ENCODE results near the gene LEPROT.

LEPROT gene

DNA sequence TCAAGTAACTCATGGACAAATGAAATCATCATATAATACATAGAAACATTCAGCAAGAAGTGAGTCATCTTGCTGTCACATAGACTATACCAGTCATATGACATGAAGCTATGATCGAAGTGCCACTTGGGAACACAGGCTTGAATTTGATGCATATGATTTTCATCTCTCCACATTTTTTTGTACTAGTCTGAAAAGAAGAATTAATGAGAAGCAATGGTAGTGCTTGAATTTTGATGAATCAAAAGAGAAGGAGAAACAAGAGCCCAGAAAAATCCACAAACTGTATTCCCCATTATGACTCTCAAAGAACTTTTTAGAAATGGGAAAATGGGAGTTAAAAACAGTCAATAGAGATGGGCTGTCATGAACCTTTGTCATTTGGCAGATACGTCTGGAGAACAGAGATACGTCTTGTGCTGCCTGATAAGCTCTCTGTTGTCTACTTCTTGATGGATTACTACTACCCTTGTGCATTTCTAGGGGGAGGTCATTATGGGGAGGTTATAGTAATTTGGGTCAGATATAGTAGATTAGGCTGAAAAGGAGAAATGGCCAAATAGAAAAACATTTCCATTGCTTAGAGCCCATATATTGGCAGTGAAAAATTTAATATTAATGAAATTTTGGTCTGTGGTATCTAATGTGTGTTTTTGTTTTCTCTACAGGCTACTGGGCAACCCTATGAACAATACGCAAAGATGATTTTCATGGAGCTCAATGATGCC is 8.0 kb upstream of the LEPROT start:
- no peak overlapping the region for H3K4me3 ChIP-seq (ENCODE audit: insufficient read depth in 1 of 2, low read depth in 1 of 2, low read length in 2 of 2)
- H3K14ac ChIP-seq (ENCODE audit: low read length in 2 of 2), result no peak overlapping the region
- H4K91ac ChIP-seq (ENCODE audit: low read length), result no peak overlapping the region
- H2BK12ac ChIP-seq (ENCODE audit: low read length in 2 of 2), result no peak overlapping the region
- H2BK15ac ChIP-seq (ENCODE audit: low read depth, poor library complexity, severe bottlenecking), result no peak overlapping the region
- no peak overlapping the region for H3K4me2 ChIP-seq (ENCODE audit: low read length, poor library complexity, severe bottlenecking)
- H2AK5ac ChIP-seq (ENCODE audit: low read length, severe bottlenecking), result peak overlapping the region; percentile 31
- H4K8ac ChIP-seq (ENCODE audit: low read length), result no peak overlapping the region
- H2BK120ac ChIP-seq (ENCODE audit: low read depth, low read length), result no peak overlapping the region
- no peaks in the 10 kb centered on the region for H3K27me3 ChIP-seq (ENCODE audit: control insufficient read depth in 1 of 2, insufficient read depth in 1 of 2, low read length in 2 of 2)
- H2AFZ ChIP-seq (ENCODE audit: low read depth, low read length), result no peak overlapping the region
- no peak overlapping the region for H2BK5ac ChIP-seq (ENCODE audit: low read depth, low read length, poor library complexity, severe bottlenecking)
- H3K4me1 ChIP-seq (ENCODE audit: control insufficient read depth, insufficient read depth, low read depth, low read length), result peaks cover 4% of the 10 kb centered on the region
- no peaks in the 10 kb centered on the region for H3K79me1 ChIP-seq (replicated peaks; ENCODE audit: low read length, poor library complexity, severe bottlenecking)
- H3K18ac ChIP-seq (ENCODE audit: low read depth in 1 of 2, low read length in 2 of 2), result no peak overlapping the region
- DNase-seq, result no peak
- H3K9me3 ChIP-seq (ENCODE audit: control insufficient read depth, low read length), result no peaks in the 10 kb centered on the region
- H3K4ac ChIP-seq (ENCODE audit: low read depth in 1 of 2, low read length in 2 of 2), result no peak overlapping the region
- H3K27ac ChIP-seq (ENCODE audit: low read length, poor library complexity, severe bottlenecking), result peak overlapping the region; percentile 78
- 82% methylated on average over 4 of the region's 4 CpGs for WGBS
- no peak overlapping the region for H3K9ac ChIP-seq (ENCODE audit: low read length)
- no peaks in the 10 kb centered on the region for H3K36me3 ChIP-seq (ENCODE audit: control insufficient read depth in 1 of 2, insufficient read depth in 2 of 2, low read depth in 1 of 2, low read length in 2 of 2)
- H3K23ac ChIP-seq (ENCODE audit: low read length in 2 of 2), result no peak overlapping the region

DNA sequence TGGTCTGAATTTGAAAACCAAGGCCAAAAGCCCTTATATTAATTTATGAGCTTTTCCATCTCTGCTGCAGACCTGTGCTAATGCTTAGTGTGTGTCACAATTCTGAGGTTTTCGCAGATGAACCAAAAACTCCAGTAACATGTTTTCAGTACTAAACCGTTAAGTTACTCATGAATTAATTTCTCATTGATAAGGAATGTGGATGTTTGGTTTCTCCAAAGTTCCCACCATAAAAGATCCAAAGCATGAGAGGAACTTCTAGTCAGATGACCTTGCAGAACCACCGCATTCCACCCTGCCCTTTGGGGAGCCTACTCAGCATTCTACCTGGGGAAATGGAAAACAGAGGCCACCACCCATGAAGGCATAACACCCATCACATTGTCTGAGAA is 7.5 kb upstream of the LEPROT start:
- no peaks in the 10 kb centered on the region for H3K79me1 ChIP-seq (replicated peaks; ENCODE audit: low read length, poor library complexity, severe bottlenecking)
- H2BK120ac ChIP-seq (ENCODE audit: low read depth, low read length), result no peak overlapping the region
- peaks cover 4% of the 10 kb centered on the region for H3K4me1 ChIP-seq (ENCODE audit: control insufficient read depth, insufficient read depth, low read depth, low read length)
- H3K9me3 ChIP-seq (ENCODE audit: control insufficient read depth, low read length), result no peaks in the 10 kb centered on the region
- peak; percentile 21 for DNase-seq
- no peaks in the 10 kb centered on the region for H3K36me3 ChIP-seq (ENCODE audit: control insufficient read depth in 1 of 2, insufficient read depth in 2 of 2, low read depth in 1 of 2, low read length in 2 of 2)
- H3K18ac ChIP-seq (ENCODE audit: low read depth in 1 of 2, low read length in 2 of 2), result no peak overlapping the region
- no peak overlapping the region for H2BK15ac ChIP-seq (ENCODE audit: low read depth, poor library complexity, severe bottlenecking)
- H3K4me3 ChIP-seq (ENCODE audit: insufficient read depth in 1 of 2, low read depth in 1 of 2, low read length in 2 of 2), result no peak overlapping the region
- peak overlapping the region; percentile 78 for H3K27ac ChIP-seq (ENCODE audit: low read length, poor library complexity, severe bottlenecking)
- H3K14ac ChIP-seq (ENCODE audit: low read length in 2 of 2), result no peak overlapping the region
- H3K4ac ChIP-seq (ENCODE audit: low read depth in 1 of 2, low read length in 2 of 2), result no peak overlapping the region
- H3K4me2 ChIP-seq (ENCODE audit: low read length, poor library complexity, severe bottlenecking), result no peak overlapping the region
- 43% methylated on average over 2 of the region's 3 CpGs for WGBS
- H4K91ac ChIP-seq (ENCODE audit: low read length), result no peak overlapping the region
- H3K27me3 ChIP-seq (ENCODE audit: control insufficient read depth in 1 of 2, insufficient read depth in 1 of 2, low read length in 2 of 2), result no peaks in the 10 kb centered on the region
- no peak overlapping the region for H3K9ac ChIP-seq (ENCODE audit: low read length)
- no peak overlapping the region for H2AFZ ChIP-seq (ENCODE audit: low read depth, low read length)
- no peak overlapping the region for H2AK5ac ChIP-seq (ENCODE audit: low read length, severe bottlenecking)
- H3K23ac ChIP-seq (ENCODE audit: low read length in 2 of 2), result no peak overlapping the region
- H2BK12ac ChIP-seq (ENCODE audit: low read length in 2 of 2), result no peak overlapping the region
- no peak overlapping the region for H2BK5ac ChIP-seq (ENCODE audit: low read depth, low read length, poor library complexity, severe bottlenecking)
- no peak overlapping the region for H4K8ac ChIP-seq (ENCODE audit: low read length)

DNA sequence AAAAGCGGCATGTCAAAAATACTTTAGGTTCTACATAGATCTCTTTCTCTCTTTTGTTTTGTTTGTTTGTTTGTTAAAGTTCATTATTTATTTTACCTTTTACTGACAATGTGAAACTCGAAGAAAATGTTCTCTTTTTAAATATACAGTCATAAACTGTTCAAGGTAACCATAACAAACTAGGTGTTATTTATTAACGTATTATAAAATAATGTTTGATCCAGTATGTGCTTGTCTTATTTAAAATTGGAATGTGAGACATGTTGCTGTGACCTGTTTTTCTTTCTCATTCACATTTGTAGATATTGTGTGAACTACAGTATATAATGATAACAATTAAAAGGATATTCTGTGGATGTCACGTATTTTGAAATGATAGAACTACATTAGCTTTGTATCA is 5.9 kb upstream of the LEPROT start:
- Histone ChIP-seq H3K23ac (ENCODE audit: low read length in 2 of 2) (no peak overlapping the region), H3K9me3 (ENCODE audit: control insufficient read depth, low read length) (no peaks in the 10 kb centered on the region), H3K4me2 (ENCODE audit: low read length, poor library complexity, severe bottlenecking) (no peak overlapping the region), H4K91ac (ENCODE audit: low read length) (no peak overlapping the region), H3K4me3 (ENCODE audit: insufficient read depth in 1 of 2, low read depth in 1 of 2, low read length in 2 of 2) (no peak overlapping the region), H2BK12ac (ENCODE audit: low read length in 2 of 2) (no peak overlapping the region), H3K18ac (ENCODE audit: low read depth in 1 of 2, low read length in 2 of 2) (no peak overlapping the region), H3K27ac (ENCODE audit: low read length, poor library complexity, severe bottlenecking) (no peak overlapping the region), H3K4ac (ENCODE audit: low read depth in 1 of 2, low read length in 2 of 2) (no peak overlapping the region), H3K36me3 (ENCODE audit: control insufficient read depth in 1 of 2, insufficient read depth in 2 of 2, low read depth in 1 of 2, low read length in 2 of 2) (no peaks in the 10 kb centered on the region), H2BK120ac (ENCODE audit: low read depth, low read length) (no peak overlapping the region), H3K79me1 (replicated peaks; ENCODE audit: low read length, poor library complexity, severe bottlenecking) (no peaks in the 10 kb centered on the region), H3K27me3 (ENCODE audit: control insufficient read depth in 1 of 2, insufficient read depth in 1 of 2, low read length in 2 of 2) (no peaks in the 10 kb centered on the region), H3K4me1 (ENCODE audit: control insufficient read depth, insufficient read depth, low read depth, low read length) (peaks cover 6% of the 10 kb centered on the region), H2BK15ac (ENCODE audit: low read depth, poor library complexity, severe bottlenecking) (no peak overlapping the region), H2AFZ (ENCODE audit: low read depth, low read length) (no peak overlapping the region), H2AK5ac (ENCODE audit: low read length, severe bottlenecking) (no peak overlapping the region), H4K8ac (ENCODE audit: low read length) (no peak overlapping the region), H2BK5ac (ENCODE audit: low read depth, low read length, poor library complexity, severe bottlenecking) (no peak overlapping the region), H3K14ac (ENCODE audit: low read length in 2 of 2) (no peak overlapping the region), H3K9ac (ENCODE audit: low read length) (no peak overlapping the region)
- 100% methylated on average over 1 of the region's 4 CpGs for WGBS
- DNase-seq, result no peak

DNA sequence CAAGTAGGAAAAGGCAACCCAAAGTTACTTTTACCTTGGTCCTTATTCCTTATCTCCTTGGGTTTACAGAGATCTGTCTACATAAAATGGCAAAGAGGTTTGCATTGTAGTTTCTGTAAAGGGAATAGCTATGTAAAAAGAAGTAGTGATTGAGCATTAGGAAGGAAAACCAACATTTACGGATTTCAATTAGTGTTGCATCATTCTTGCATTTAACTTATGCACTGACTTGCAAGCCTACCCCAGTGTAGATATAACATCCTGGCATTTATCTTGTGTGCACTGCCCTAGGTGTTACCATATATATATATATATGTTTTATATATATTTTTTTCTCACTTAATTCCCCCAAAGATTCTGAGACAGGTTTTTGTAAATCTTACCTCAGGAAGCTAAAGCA is 3.7 kb upstream of the LEPROT start:
- Histone ChIP-seq H2AK5ac (ENCODE audit: low read length, severe bottlenecking) (no peak overlapping the region), H2BK5ac (ENCODE audit: low read depth, low read length, poor library complexity, severe bottlenecking) (no peak overlapping the region), H3K4me1 (ENCODE audit: control insufficient read depth, insufficient read depth, low read depth, low read length) (peaks cover 6% of the 10 kb centered on the region), H2BK12ac (ENCODE audit: low read length in 2 of 2) (no peak overlapping the region), H2BK120ac (ENCODE audit: low read depth, low read length) (no peak overlapping the region), H3K9me3 (ENCODE audit: control insufficient read depth, low read length) (no peaks in the 10 kb centered on the region), H2AFZ (ENCODE audit: low read depth, low read length) (no peak overlapping the region), H4K8ac (ENCODE audit: low read length) (no peak overlapping the region), H3K4me3 (ENCODE audit: insufficient read depth in 1 of 2, low read depth in 1 of 2, low read length in 2 of 2) (no peak overlapping the region), H3K79me1 (replicated peaks; ENCODE audit: low read length, poor library complexity, severe bottlenecking) (no peaks in the 10 kb centered on the region), H3K18ac (ENCODE audit: low read depth in 1 of 2, low read length in 2 of 2) (no peak overlapping the region), H2BK15ac (ENCODE audit: low read depth, poor library complexity, severe bottlenecking) (no peak overlapping the region), H4K91ac (ENCODE audit: low read length) (no peak overlapping the region), H3K9ac (ENCODE audit: low read length) (no peak overlapping the region), H3K4ac (ENCODE audit: low read depth in 1 of 2, low read length in 2 of 2) (no peak overlapping the region), H3K14ac (ENCODE audit: low read length in 2 of 2) (no peak overlapping the region), H3K4me2 (ENCODE audit: low read length, poor library complexity, severe bottlenecking) (no peak overlapping the region), H3K27ac (ENCODE audit: low read length, poor library complexity, severe bottlenecking) (no peak overlapping the region), H3K27me3 (ENCODE audit: control insufficient read depth in 1 of 2, insufficient read depth in 1 of 2, low read length in 2 of 2) (no peaks in the 10 kb centered on the region), H3K36me3 (ENCODE audit: control insufficient read depth in 1 of 2, insufficient read depth in 2 of 2, low read depth in 1 of 2, low read length in 2 of 2) (no peaks in the 10 kb centered on the region), H3K23ac (ENCODE audit: low read length in 2 of 2) (no peak overlapping the region)
- WGBS, result no CpG with 5 or more reads among the region's 1 CpG
- DNase-seq, result no peak
